Measurements from ENCODE around the gene REXO5. TPM values are rescaled to one million over a fixed set of nuclear protein-coding genes. Genes with fewer than 3 reads are reported as not detected.
A peak's percentile ranks its signal among the peaks of the same experiment; 100 is the strongest.

The REXO5 gene
- total RNA-seq, 1 donor from 2014 or later: 1.8 TPM

- no peaks in the 10 kb centered on the region for H3K9me3 ChIP-seq (ENCODE audit: insufficient read depth, low read depth, low read length)
- no peaks in the 10 kb centered on the region for H3K27me3 ChIP-seq (ENCODE audit: insufficient read depth, low read length)
- no peak overlapping the region for H3K4me2 ChIP-seq (ENCODE audit: low read length)
- H3K9ac ChIP-seq (ENCODE audit: low read length): no peak overlapping the region
- H3K4me3 ChIP-seq (ENCODE audit: insufficient read depth, low read depth, low read length): no peak overlapping the region
- FAIRE-seq (no peak), DNase-seq (ENCODE audit: low read depth) (no peak)
- peaks cover 95% of the 10 kb centered on the region for H4K20me1 ChIP-seq (ENCODE audit: insufficient read depth, low read length)
- Mint-ChIP-seq H3K4me3 (ENCODE audit: unreplicated experiment) (no peak overlapping the region), H3K27ac (ENCODE audit: unreplicated experiment) (no peak overlapping the region), H3K27me3 (ENCODE audit: low read depth, unreplicated experiment) (no peaks in the 10 kb centered on the region), H3K9me3 (ENCODE audit: unreplicated experiment) (no peaks in the 10 kb centered on the region), H3K4me1 (ENCODE audit: low read depth, unreplicated experiment) (peaks cover 45% of the 10 kb centered on the region), H3K36me3 (ENCODE audit: low read depth, unreplicated experiment) (peaks cover 20% of the 10 kb centered on the region)
- TF ChIP-seq EZH2 (IDR thresholded peaks at IDR 0.05; ENCODE audit: insufficient read depth, low read length): no peak
- TF ChIP-seq, protein P1, sequence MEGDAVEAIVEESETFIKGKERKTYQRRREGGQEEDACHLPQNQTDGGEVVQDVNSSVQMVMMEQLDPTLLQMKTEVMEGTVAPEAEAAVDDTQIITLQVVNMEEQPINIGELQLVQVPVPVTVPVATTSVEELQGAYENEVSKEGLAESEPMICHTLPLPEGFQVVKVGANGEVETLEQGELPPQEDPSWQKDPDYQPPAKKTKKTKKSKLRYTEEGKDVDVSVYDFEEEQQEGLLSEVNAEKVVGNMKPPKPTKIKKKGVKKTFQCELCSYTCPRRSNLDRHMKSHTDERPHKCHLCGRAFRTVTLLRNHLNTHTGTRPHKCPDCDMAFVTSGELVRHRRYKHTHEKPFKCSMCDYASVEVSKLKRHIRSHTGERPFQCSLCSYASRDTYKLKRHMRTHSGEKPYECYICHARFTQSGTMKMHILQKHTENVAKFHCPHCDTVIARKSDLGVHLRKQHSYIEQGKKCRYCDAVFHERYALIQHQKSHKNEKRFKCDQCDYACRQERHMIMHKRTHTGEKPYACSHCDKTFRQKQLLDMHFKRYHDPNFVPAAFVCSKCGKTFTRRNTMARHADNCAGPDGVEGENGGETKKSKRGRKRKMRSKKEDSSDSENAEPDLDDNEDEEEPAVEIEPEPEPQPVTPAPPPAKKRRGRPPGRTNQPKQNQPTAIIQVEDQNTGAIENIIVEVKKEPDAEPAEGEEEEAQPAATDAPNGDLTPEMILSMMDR (IDR thresholded peaks at IDR 0.05; ENCODE audit: insufficient read depth, low read depth, low read length): no peak
- H3K4me1 ChIP-seq (ENCODE audit: insufficient read depth, low read length): peaks cover 22% of the 10 kb centered on the region
- H3K27ac ChIP-seq (ENCODE audit: low read depth, low read length): no peak overlapping the region
- peaks cover 100% of the 10 kb centered on the region for H3K79me2 ChIP-seq (ENCODE audit: insufficient read depth, low read length)
- peaks cover 25% of the 10 kb centered on the region for H3K36me3 ChIP-seq (ENCODE audit: insufficient read depth, low read length)
- H2AFZ ChIP-seq (ENCODE audit: low read depth, low read length): no peak overlapping the region
Observed at GRCh38 chr16:20894388-20894787, 88.1 kb downstream of the REXO5 start.

DNA sequence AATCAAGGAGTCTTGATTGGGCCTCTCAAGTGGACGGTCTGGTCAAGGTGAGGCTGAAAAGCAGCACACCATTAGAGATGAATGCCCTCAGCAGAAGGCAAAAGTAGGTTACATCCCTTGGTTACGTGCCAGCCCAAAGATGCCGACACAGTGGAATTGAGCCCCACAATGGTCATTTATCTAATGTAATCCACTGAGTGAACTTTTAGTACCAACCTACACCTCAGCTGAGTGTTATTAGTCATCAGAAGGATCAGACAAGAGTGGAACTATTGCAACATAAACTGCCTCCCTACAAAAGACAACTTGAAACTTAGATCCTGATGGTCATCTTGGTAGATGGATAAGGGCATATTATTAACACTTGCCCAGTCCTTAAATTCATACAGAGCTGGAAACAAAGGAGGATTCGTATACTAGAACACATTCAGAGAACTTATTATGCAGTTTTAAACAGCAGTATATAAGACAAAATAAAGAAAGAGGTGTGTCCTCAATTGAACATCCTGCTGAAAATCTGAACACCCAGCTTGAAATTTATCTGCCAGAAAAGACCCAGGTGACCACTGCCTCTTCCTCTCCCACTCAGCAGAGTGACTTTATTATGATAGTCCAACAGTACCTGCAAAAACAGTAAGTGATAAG lies 91.0 kb downstream of the REXO5 start:
- Histone ChIP-seq H3K4me1 (ENCODE audit: insufficient read depth, low read length) (peaks cover 32% of the 10 kb centered on the region), H3K4me2 (ENCODE audit: low read length) (peak overlapping the region; percentile 99), H3K36me3 (ENCODE audit: insufficient read depth, low read length) (peaks cover 25% of the 10 kb centered on the region), H2AFZ (ENCODE audit: low read depth, low read length) (no peak overlapping the region), H3K27me3 (ENCODE audit: insufficient read depth, low read length) (no peaks in the 10 kb centered on the region), H3K9me3 (ENCODE audit: insufficient read depth, low read depth, low read length) (no peaks in the 10 kb centered on the region), H3K27ac (ENCODE audit: low read depth, low read length) (no peak overlapping the region), H3K9ac (ENCODE audit: low read length) (no peak overlapping the region), H4K20me1 (ENCODE audit: insufficient read depth, low read length) (peaks cover 65% of the 10 kb centered on the region), H3K4me3 (ENCODE audit: insufficient read depth, low read depth, low read length) (peak overlapping the region; percentile 12), H3K79me2 (ENCODE audit: insufficient read depth, low read length) (peaks cover 91% of the 10 kb centered on the region)
- peak; percentile 71 for DNase-seq (ENCODE audit: low read depth)
- Mint-ChIP-seq H3K4me3 (ENCODE audit: unreplicated experiment) (peak overlapping the region; percentile 99), H3K27me3 (ENCODE audit: low read depth, unreplicated experiment) (no peaks in the 10 kb centered on the region), H3K4me1 (ENCODE audit: low read depth, unreplicated experiment) (peaks cover 41% of the 10 kb centered on the region), H3K36me3 (ENCODE audit: low read depth, unreplicated experiment) (peaks cover 7% of the 10 kb centered on the region), H3K9me3 (ENCODE audit: unreplicated experiment) (no peaks in the 10 kb centered on the region), H3K27ac (ENCODE audit: unreplicated experiment) (peak overlapping the region; percentile 100)
- no peak for FAIRE-seq
- no peak for TF ChIP-seq EZH2 (IDR thresholded peaks at IDR 0.05; ENCODE audit: insufficient read depth, low read length)
- TF ChIP-seq, protein P1 (IDR thresholded peaks at IDR 0.05; ENCODE audit: insufficient read depth, low read depth, low read length): no peak

GRCh38 chr16:20897922-20898321 lies 91.6 kb downstream of the REXO5 start:
- H2AFZ ChIP-seq (ENCODE audit: low read depth, low read length): no peak overlapping the region
- Mint-ChIP-seq H3K4me1 (ENCODE audit: low read depth, unreplicated experiment) (peaks cover 40% of the 10 kb centered on the region), H3K4me3 (ENCODE audit: unreplicated experiment) (peak overlapping the region; percentile 99), H3K9me3 (ENCODE audit: unreplicated experiment) (no peaks in the 10 kb centered on the region), H3K27ac (ENCODE audit: unreplicated experiment) (peak overlapping the region; percentile 100), H3K36me3 (ENCODE audit: low read depth, unreplicated experiment) (peaks cover 5% of the 10 kb centered on the region), H3K27me3 (ENCODE audit: low read depth, unreplicated experiment) (no peaks in the 10 kb centered on the region)
- H3K4me1 ChIP-seq (ENCODE audit: insufficient read depth, low read length): peaks cover 32% of the 10 kb centered on the region
- H3K36me3 ChIP-seq (ENCODE audit: insufficient read depth, low read length): peaks cover 25% of the 10 kb centered on the region
- no peak overlapping the region for H3K9ac ChIP-seq (ENCODE audit: low read length)
- no peaks in the 10 kb centered on the region for H3K27me3 ChIP-seq (ENCODE audit: insufficient read depth, low read length)
- peak overlapping the region; percentile 99 for H3K4me2 ChIP-seq (ENCODE audit: low read length)
- peak; percentile 38 for DNase-seq (ENCODE audit: low read depth)
- FAIRE-seq: no peak
- peak overlapping the region; percentile 12 for H3K4me3 ChIP-seq (ENCODE audit: insufficient read depth, low read depth, low read length)
- H3K79me2 ChIP-seq (ENCODE audit: insufficient read depth, low read length): peaks cover 91% of the 10 kb centered on the region
- H4K20me1 ChIP-seq (ENCODE audit: insufficient read depth, low read length): peaks cover 60% of the 10 kb centered on the region
- H3K9me3 ChIP-seq (ENCODE audit: insufficient read depth, low read depth, low read length): no peaks in the 10 kb centered on the region
- TF ChIP-seq, protein P1 (IDR thresholded peaks at IDR 0.05; ENCODE audit: insufficient read depth, low read depth, low read length): no peak
- TF ChIP-seq EZH2 (IDR thresholded peaks at IDR 0.05; ENCODE audit: insufficient read depth, low read length): no peak
- no peak overlapping the region for H3K27ac ChIP-seq (ENCODE audit: low read depth, low read length)
